HepG2 (cell line): Measurements from ENCODE around the gene TNFSF12. TPM values are rescaled to one million over a fixed set of nuclear protein-coding genes. Genes with fewer than 3 reads are reported as not detected.

ENCODE experiments used
- CREBL2 ChIP-seq: sonication (generic); formaldehyde crosslinking; IDR thresholded peaks from 2 replicates; pipeline ENCODE4 v1.8.1; 2023; ENCODE audit warnings: missing genetic modification reagents, mild to moderate bottlenecking, borderline replicate concordance
- CSRNP2 ChIP-seq: sonication (generic); formaldehyde crosslinking; conservative IDR thresholded peaks from 2 replicates; pipeline ENCODE4 v1.8.0; 2022; ENCODE audit warnings: low read depth, missing genetic modification reagents
- DNMT3B ChIP-seq: conservative IDR thresholded peaks from 2 replicates; pipeline ENCODE4 v1.6.1; 2016; ENCODE audit warnings: missing biosample characterization, control low read depth
- GMEB2 ChIP-seq: IDR thresholded peaks from 2 replicates; pipeline ENCODE4 v1.6.1; 2016; ENCODE audit warnings: missing biosample characterization, missing genetic modification reagents, low read depth
- GPN1 ChIP-seq: sonication (generic); formaldehyde crosslinking; IDR thresholded peaks from 2 replicates; pipeline ENCODE4 v1.5.1; 2020; ENCODE audit warnings: missing genetic modification reagents, borderline replicate concordance
- GTF3A ChIP-seq: sonication (generic); formaldehyde crosslinking; conservative IDR thresholded peaks from 2 replicates; pipeline ENCODE4 v1.4.0; 2020; ENCODE audit warnings: mild to moderate bottlenecking, missing genetic modification reagents
- NONO ChIP-seq, 2 experiments: fragments of 450-650 bp in 1 of 2; sonication (generic) in 1 of 2; formaldehyde crosslinking in 1 of 2; IDR thresholded peaks in 1 of 2; conservative IDR thresholded peaks in 1 of 2; 2 replicates each; pipeline versions ENCODE4 v1.6.1 to v1.8.0; 2017 to 2022; ENCODE audit warnings: mild to moderate bottlenecking in 1 of 2, missing genetic modification reagents in 1 of 2, moderate library complexity in 1 of 2
- PRDM15 ChIP-seq: sonication (generic); formaldehyde crosslinking; IDR thresholded peaks from 2 replicates; pipeline ENCODE4 v1.4.0; 2020; ENCODE audit warnings: missing genetic modification reagents
- TCF7L2 ChIP-seq: IDR thresholded peaks from 2 replicates; pipeline ENCODE4 v1.6.1; 2011; ENCODE audit warnings: mild to moderate bottlenecking, low read depth, low read length, moderate library complexity
- TFAP4 ChIP-seq: sonication (generic); IDR thresholded peaks from 2 replicates; pipeline ENCODE4 v1.6.1; 2016; ENCODE audit warnings: low read depth, borderline replicate concordance
- USF2 ChIP-seq, 2 experiments: sonication (generic) in 1 of 2; formaldehyde crosslinking in 1 of 2; IDR thresholded peaks; 2 replicates each; pipeline versions ENCODE4 v1.5.1 to v1.6.1; 2011 to 2020; ENCODE audit warnings: borderline replicate concordance in 1 of 2, low read depth in 1 of 2, low read length in 1 of 2, mild to moderate bottlenecking in 1 of 2, missing genetic modification reagents in 1 of 2, moderate library complexity in 1 of 2
- ZBTB26 ChIP-seq: IDR thresholded peaks from 2 replicates; pipeline ENCODE4 v1.6.1; 2016; ENCODE audit warnings: missing compliant biosample characterization, missing genetic modification reagents, borderline replicate concordance
- ZFP90 ChIP-seq: sonication (generic); formaldehyde crosslinking; IDR thresholded peaks from 2 replicates; pipeline ENCODE4 v1.8.0; 2022; ENCODE audit warnings: missing genetic modification reagents, mild to moderate bottlenecking, inconsistent platforms, borderline replicate concordance
- ZNF34 ChIP-seq: sonication (generic); formaldehyde crosslinking; IDR thresholded peaks from 2 replicates; pipeline ENCODE4 v1.4.0; 2020; ENCODE audit warnings: mild to moderate bottlenecking, missing genetic modification reagents, borderline replicate concordance
- ZNF773 ChIP-seq: sonication (generic); formaldehyde crosslinking; IDR thresholded peaks from 2 replicates; pipeline ENCODE4 v1.4.0; 2020; ENCODE audit warnings: missing genetic modification reagents, borderline replicate concordance
- polyA plus RNA-seq, 8 experiments: library from polyadenylated mRNA; depleted of rRNA in 3 of 8; stranded (reverse) in 7 of 8; unstranded in 1 of 8; fragments of >200 nt; fragmentation: Illumina TruSeq in 4 of 8; extraction: Trizol in 4 of 8; gene quantifications; 2 replicates each; pipeline versions ENCODE4 v1.2.1 to v1.2.3, GENCODE V29; 2011 to 2016; ENCODE audit warnings: low read depth in 4 of 8, missing spikeins in 1 of 8, mixed read lengths in 1 of 8; ENCODE audit not compliant: insufficient read depth in 1 of 8
- total RNA-seq, 5 experiments: library from RNA; depleted of rRNA; stranded (reverse); fragments of >200 nt; fragmentation: Illumina TruSeq; extraction: Trizol; gene quantifications; 2 replicates each; pipeline ENCODE4 v1.2.3, GENCODE V29; 2016; ENCODE audit warnings: low read depth in 1 of 5

TNFSF12 gene
- total and polyA plus RNA-seq, 2 of the 13 experiments (the other 11 are each of a cell fraction or from before 2014, with no cell fraction given) = 0.93 to 7.2 TPM

GRCh38 chr17:7561589-7562207 lies 12.8 kb downstream of the TNFSF12 start, which contains the start of gene SENP3 (continued):
- TF ChIP-seq ZBTB26 (CRISPR knock-in tag) (0 out of 2 replicates have a peak, but pooled peaks have one; percentile 8), CSRNP2 (CRISPR knock-in tag) (no peak), ZNF773 (CRISPR knock-in tag) (no peak; the same call in 1 of the 2 replicates), ZFP90 (CRISPR knock-in tag) (no peak), DNMT3B (no peak), GMEB2 (CRISPR knock-in tag) (peak; percentile 63; the same call in 1 of the 2 replicates), PRDM15 (no peak), USF2 (IDR thresholded peaks at IDR 0.05; ENCODE audit: low read depth, low read length) (no peak), USF2 (CRISPR knock-in tag; IDR thresholded peaks at IDR 0.05; ENCODE audit: borderline replicate concordance) (no peak), CREBL2 (no peak), GTF3A (CRISPR knock-in tag) (no peak; the same call in 1 of the 2 replicates), GPN1 (no peak), NONO (IDR thresholded peaks at IDR 0.05) (no peak), NONO (CRISPR knock-in tag; conservative IDR thresholded peaks at IDR 0.05) (peak; percentile 65), TCF7L2 (no peak), TFAP4 (no peak), ZNF34 (CRISPR knock-in tag) (peak; percentile 81; the same call in 1 of the 2 replicates)
